Dedifferentiated amniotic fluid mesenchymal stem cell (primary cell): ENCODE data around the gene AGPAT4.
A peak's percentile ranks its signal among the peaks of the same experiment; 100 is the strongest.
"Not testable (repeated sequence)": the region's sequence is repeated elsewhere in the genome, so short reads cannot be mapped to it uniquely, and the experiment has no call there.

ENCODE experiments used
- DNase-seq: peaks from one replicate; pipeline ENCODE4 v3.0.0-alpha.2; 2016; ENCODE audit errors: extremely low spot score

Gene AGPAT4

GRCh38 chr6:161200610-161201370, 73.1 kb downstream of the AGPAT4 start:
- no peak for DNase-seq

- no peak for DNase-seq
Observed at GRCh38 chr6:161199850-161200249, 74.0 kb downstream of the AGPAT4 start.

- no peak for DNase-seq
Observed at GRCh38 chr6:161198783-161199460, 74.9 kb downstream of the AGPAT4 start.

GRCh38 chr6:161198176-161198575, 75.7 kb downstream of the AGPAT4 start:
- DNase-seq = peak; percentile 43

GRCh38 chr6:161195386-161195785, 78.5 kb downstream of the AGPAT4 start:
- no peak for DNase-seq

- no peak for DNase-seq
Observed at GRCh38 chr6:161194374-161194773, 79.5 kb downstream of the AGPAT4 start.

GRCh38 chr6:161192636-161193411, 81.0 kb downstream of the AGPAT4 start:
- DNase-seq = no peak

- no peak for DNase-seq
Observed at GRCh38 chr6:161191671-161192070, 82.2 kb downstream of the AGPAT4 start.

- no peak for DNase-seq
Observed at GRCh38 chr6:161191007-161191406, 82.9 kb downstream of the AGPAT4 start.

- DNase-seq = no peak
Observed at GRCh38 chr6:161189891-161190290, 84.0 kb downstream of the AGPAT4 start.

- no peak for DNase-seq
Observed at GRCh38 chr6:161188547-161189465, 85.1 kb downstream of the AGPAT4 start.

- peak; percentile 24 for DNase-seq
Observed at GRCh38 chr6:161186173-161186769, 87.6 kb downstream of the AGPAT4 start.

- DNase-seq = no peak
Observed at GRCh38 chr6:161181121-161181520, 92.7 kb downstream of the AGPAT4 start.

- DNase-seq = not testable (repeated sequence)
Observed at GRCh38 chr6:161178155-161178554, 95.7 kb downstream of the AGPAT4 start.

GRCh38 chr6:161176428-161176827, 97.4 kb downstream of the AGPAT4 start:
- DNase-seq = not testable (repeated sequence)

GRCh38 chr6:161172769-161173168, 101.1 kb downstream of the AGPAT4 start:
- DNase-seq = not testable (repeated sequence)

- no peak for DNase-seq
Observed at GRCh38 chr6:161171207-161171606, 102.7 kb downstream of the AGPAT4 start.

- no peak for DNase-seq
Observed at GRCh38 chr6:161169696-161170095, 104.2 kb downstream of the AGPAT4 start.

GRCh38 chr6:161169035-161169434, 104.8 kb downstream of the AGPAT4 start:
- DNase-seq = no peak

- DNase-seq = peak; percentile 68
Observed at GRCh38 chr6:161168281-161168891, 105.5 kb downstream of the AGPAT4 start.

- no peak for DNase-seq
Observed at GRCh38 chr6:161166677-161167076, 107.2 kb downstream of the AGPAT4 start.
